ENCODE data around the gene ATG4C.

DNA sequence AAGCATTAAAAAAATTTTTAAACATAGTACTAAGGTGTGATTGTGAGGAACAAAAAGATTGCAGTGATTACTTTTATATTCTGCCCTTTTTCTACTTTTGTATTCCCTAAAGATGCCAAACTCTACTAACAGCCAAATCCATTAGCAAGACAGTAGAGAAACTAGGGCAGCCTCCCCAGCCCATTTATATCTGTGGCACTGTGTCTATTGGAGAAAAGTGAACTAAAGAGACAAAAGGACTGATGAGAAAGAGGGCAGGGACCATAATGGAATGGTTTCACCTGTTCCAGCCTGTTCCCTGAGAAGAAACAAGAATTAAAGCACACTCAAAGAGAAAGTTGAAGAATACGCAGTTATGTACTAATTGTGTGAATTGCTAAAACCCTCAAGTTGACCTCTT is 56.6 kb downstream of the ATG4C start:
- TF ChIP-seq CTCF (IDR thresholded peaks at IDR 0.05) (no peak), POLR2A (IDR thresholded peaks at IDR 0.05) (no peak)
